Spleen (tissue), 11 donors: ENCODE results near the gene EEF1AKMT4. TPM values are rescaled to one million over a fixed set of nuclear protein-coding genes. Genes with fewer than 3 reads are reported as not detected.

Experiments used
- DNase-seq: peaks from one replicate; pipeline ENCODE4 v3.0.0-alpha.2; 2020
- H3K27ac ChIP-seq, 8 donors: fragments of 200-600 bp; sonication (generic) in 7 of 8; 1 replicate in 4 of 8; 2 replicates in 4 of 8; pipeline versions ENCODE4 v1.5.0 to v1.8.0; 2016 to 2021; ENCODE audit warnings: inconsistent platforms in 4 of 8, mild to moderate bottlenecking in 4 of 8, moderate library complexity in 1 of 8
- H3K27me3 ChIP-seq, 7 donors: fragments of 200-600 bp; sonication (generic) in 6 of 7; replicated peaks in 1 of 7; 1 replicate in 4 of 7; 2 replicates in 3 of 7; pipeline versions ENCODE4 v1.5.0 to v1.8.0; 2016 to 2021; ENCODE audit warnings: inconsistent platforms in 3 of 7, mild to moderate bottlenecking in 1 of 7
- H3K36me3 ChIP-seq, 6 donors: fragments of 200-600 bp; sonication (generic) in 5 of 6; 1 replicate in 4 of 6; 2 replicates in 2 of 6; pipeline versions ENCODE4 v1.5.0 to v1.8.0; 2016 to 2021; ENCODE audit warnings: inconsistent platforms in 2 of 6
- H3K4me1 ChIP-seq, 6 donors: fragments of 200-600 bp; sonication (generic) in 5 of 6; 1 replicate in 3 of 6; 2 replicates in 3 of 6; pipeline versions ENCODE4 v1.5.0 to v1.8.0; 2016 to 2021; ENCODE audit warnings: inconsistent platforms in 3 of 6
- H3K4me3 ChIP-seq, 8 donors: fragments of 200-600 bp; sonication (generic) in 7 of 8; 1 replicate in 4 of 8; 2 replicates in 4 of 8; pipeline versions ENCODE4 v1.5.0 to v1.8.0; 2016 to 2021; ENCODE audit warnings: inconsistent platforms in 4 of 8, mild to moderate bottlenecking in 4 of 8, moderate library complexity in 2 of 8
- H3K9me3 ChIP-seq, 8 donors: fragments of 200-600 bp; sonication (generic) in 7 of 8; 1 replicate in 4 of 8; 2 replicates in 4 of 8; pipeline versions ENCODE4 v1.5.0 to v1.8.0; 2016 to 2021; ENCODE audit warnings: inconsistent platforms in 4 of 8
- CTCF ChIP-seq, 11 experiments: fragments of 200-600 bp in 7 of 11; fragments of 450-650 bp in 4 of 11; sonication (generic) in 4 of 11; IDR thresholded peaks in 8 of 11; conservative IDR thresholded peaks in 3 of 11; 1 replicate in 7 of 11; 2 replicates in 4 of 11; pipeline versions ENCODE4 v1.4.0 to v1.8.0; 2016 to 2021; ENCODE audit warnings: antibody characterized with exemption in 11 of 11, inconsistent platforms in 4 of 11, mild to moderate bottlenecking in 1 of 11
- POLR2A ChIP-seq, 3 donors: fragments of 450-650 bp; IDR thresholded peaks; one replicate each; pipeline ENCODE4 v1.5.1; 2017; ENCODE audit warnings: antibody characterized with exemption in 3 of 3, mild to moderate bottlenecking in 1 of 3
- POLR2AphosphoS5 ChIP-seq, 3 donors: sonication (generic); formaldehyde crosslinking; IDR thresholded peaks; one replicate each; pipeline ENCODE4 v1.5.1; 2017; ENCODE audit warnings: antibody characterized with exemption in 3 of 3
- WGBS, 5 donors: extraction: QIAGEN DNeasy Blood & Tissue Kit in 3 of 5; methylation state at CpG; one replicate each; pipeline versions ENCODE4 v1.1.5 to v1.1.7; 2013 to 2018; 5-methylcytosine and 5-hydroxymethylcytosine counted together
- intact Hi-C: fragments of 100-400 bp; cut with DNase I; formaldehyde crosslinking; loops from one replicate; pipeline ENCODE4 v1.15.0; 2023; ENCODE audit warnings: low total_unique reads
- polyA plus RNA-seq, 3 donors: library from polyadenylated mRNA; stranded (reverse); fragments of 200-250 nt; gene quantifications; one replicate each; pipeline ENCODE4 v1.2.1, GENCODE V29; 2013
- total RNA-seq, 7 donors: library from RNA; depleted of rRNA in 3 of 7; stranded (reverse); fragments of >200 nt in 3 of 7; fragmentation: NEBNext Ultra II Directional in 4 of 7; extraction: Animal tissue kit (Norgen Biotek cat#: 25700) in 4 of 7; gene quantifications; one replicate each; pipeline versions ENCODE4 v1.1.0 to v1.2.1, GENCODE V29; 2016 to 2021
- donor health status: healthy with polysubstance abuse.
- donor health status: DM: no; HTN: no; CAD: no; lungs with moderate emphysema.
- donor health status: DM: no; HTN: no; CAD: no.
- donor health status: Bipolar disorder and iron deficiency.
- donor health status: healthy.
- donor health status: DM: no; HTN: no; CAD: no.
- donor health status: DM: yes; HTN: yes; CAD: no.

The EEF1AKMT4 gene
- total and polyA plus RNA-seq, 10 donors: 1.2 to 5.4 (median 3.1) TPM

- intact Hi-C loops: no loop called here
- H3K36me3 ChIP-seq: no peaks in the 10 kb centered on the region
- DNase-seq: no peak
- 88 to 93% (median 88%) methylated on average over 21 to 22 of the region's 22 CpGs for WGBS, 5 donors
- no peaks in the 10 kb centered on the region for H3K4me1 ChIP-seq
- no peak overlapping the region for H3K4me3 ChIP-seq
- H3K27ac ChIP-seq: no peak overlapping the region
- no peak for TF ChIP-seq CTCF (IDR thresholded peaks at IDR 0.05 in 8 of 11, conservative IDR thresholded peaks at IDR 0.05 in 3 of 11)
- TF ChIP-seq POLR2A (IDR thresholded peaks at IDR 0.05): no peak
- no peak for TF ChIP-seq POLR2AphosphoS5 (IDR thresholded peaks at IDR 0.05)
- H3K27me3 ChIP-seq: peaks cover 0 to 44% (median 3%) of the 10 kb centered on the region in 7 donors
- no peaks in the 10 kb centered on the region for H3K9me3 ChIP-seq
Observed at GRCh38 chr3:184291044-184291737, 41.7 kb downstream of the EEF1AKMT4 start.

- Histone ChIP-seq H3K27ac (no peak overlapping the region), H3K36me3 (no peaks in the 10 kb centered on the region), H3K27me3 (peaks cover 0 to 37% (median 3%) of the 10 kb centered on the region in 7 donors), H3K4me3 (no peak overlapping the region), H3K4me1 (no peaks in the 10 kb centered on the region), H3K9me3 (no peaks in the 10 kb centered on the region)
- WGBS, 5 donors: 89 to 96% (median 94%) methylated on average over 20 to 21 of the region's 21 CpGs
- intact Hi-C loops: no loop called here
- DNase-seq: no peak
- TF ChIP-seq CTCF (IDR thresholded peaks at IDR 0.05 in 8 of 11, conservative IDR thresholded peaks at IDR 0.05 in 3 of 11): no peak
- no peak for TF ChIP-seq POLR2A (IDR thresholded peaks at IDR 0.05)
- TF ChIP-seq POLR2AphosphoS5 (IDR thresholded peaks at IDR 0.05): no peak
Observed at GRCh38 chr3:184291738-184292445, 42.4 kb downstream of the EEF1AKMT4 start.

DNA sequence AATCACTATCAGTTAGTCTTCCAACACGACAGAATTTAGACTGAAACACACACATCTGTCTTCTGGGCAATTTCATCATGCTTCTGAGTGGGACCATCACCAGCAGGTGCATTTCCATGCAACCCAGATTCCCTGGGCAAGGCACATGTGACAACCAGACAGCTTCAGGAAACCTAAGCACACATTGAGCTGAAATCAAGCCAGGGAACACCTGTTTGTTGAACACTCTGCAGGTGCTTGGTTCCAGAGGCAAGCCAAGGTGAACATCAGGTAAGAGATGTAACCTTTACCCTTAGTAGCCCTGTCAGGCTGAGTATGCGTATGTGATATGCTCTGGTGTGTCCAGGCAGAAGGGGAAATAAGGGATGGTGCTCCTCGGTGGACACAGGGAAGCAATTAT, 46.3 kb downstream of the EEF1AKMT4 start:
- peaks cover 0 to 14% (median 0%) of the 10 kb centered on the region in 7 donors for H3K27me3 ChIP-seq
- WGBS, 5 donors: 71 to 79% (median 76%) methylated on average over 3 of the region's 3 CpGs
- H3K4me1 ChIP-seq: peaks cover 13 to 23% (median 19%) of the 10 kb centered on the region in 6 donors
- no peak overlapping the region for H3K4me3 ChIP-seq
- no peak for DNase-seq
- H3K27ac ChIP-seq: no peak overlapping the region
- intact Hi-C loops: no loop called here
- peaks cover 0 to 9% (median 5%) of the 10 kb centered on the region in 6 donors for H3K36me3 ChIP-seq
- H3K9me3 ChIP-seq: no peaks in the 10 kb centered on the region
- no peak for TF ChIP-seq CTCF (IDR thresholded peaks at IDR 0.05 in 8 of 11, conservative IDR thresholded peaks at IDR 0.05 in 3 of 11)
- TF ChIP-seq POLR2AphosphoS5 (IDR thresholded peaks at IDR 0.05): no peak
- no peak for TF ChIP-seq POLR2A (IDR thresholded peaks at IDR 0.05)

GRCh38 chr3:184296616-184297015, 47.1 kb downstream of the EEF1AKMT4 start:
- TF ChIP-seq POLR2A (IDR thresholded peaks at IDR 0.05): no peak
- no peak for TF ChIP-seq POLR2AphosphoS5 (IDR thresholded peaks at IDR 0.05)
- TF ChIP-seq CTCF (IDR thresholded peaks at IDR 0.05 in 8 of 11, conservative IDR thresholded peaks at IDR 0.05 in 3 of 11): no peak
- no peaks in the 10 kb centered on the region for H3K9me3 ChIP-seq
- H3K27me3 ChIP-seq: peaks cover 0 to 5% (median 0%) of the 10 kb centered on the region in 7 donors
- peak; percentile 48 for DNase-seq
- no peak overlapping the region for H3K4me3 ChIP-seq
- peaks cover 14 to 32% (median 26%) of the 10 kb centered on the region in 6 donors for H3K4me1 ChIP-seq
- 77 to 92% (median 79%) methylated on average over 7 of the region's 7 CpGs for WGBS, 5 donors
- intact Hi-C loops: no loop called here
- H3K27ac ChIP-seq: no peak overlapping the region
- peaks cover 0 to 17% (median 13%) of the 10 kb centered on the region in 6 donors for H3K36me3 ChIP-seq
